ENCODE measurements around the gene CLRN1.

GRCh38 chr3:151002003-151002981, 29.8 kb upstream of the CLRN1 start:
- TF ChIP-seq MYBL2 (IDR thresholded peaks at IDR 0.05; ENCODE audit: low read depth) = no peak
- TF ChIP-seq MYBL2 (CRISPR knock-in tag; IDR thresholded peaks at IDR 0.05; ENCODE audit: borderline replicate concordance) = no peak
- no peak for TF ChIP-seq TAF7 (tag; IDR thresholded peaks at IDR 0.05)

All from K562 (cell line).